Spleen (tissue), 7 donors: Measurements from ENCODE around the gene NHERF2.

Source experiments
- CTCF ChIP-seq, 11 experiments: fragments of 200-600 bp in 7 of 11; fragments of 450-650 bp in 4 of 11; sonication (generic) in 4 of 11; IDR thresholded peaks in 8 of 11; conservative IDR thresholded peaks in 3 of 11; 1 replicate in 7 of 11; 2 replicates in 4 of 11; pipeline versions ENCODE4 v1.4.0 to v1.8.0; 2016 to 2021; ENCODE audit warnings: antibody characterized with exemption in 11 of 11, inconsistent platforms in 4 of 11, mild to moderate bottlenecking in 1 of 11
- POLR2AphosphoS5 ChIP-seq, 3 donors: sonication (generic); formaldehyde crosslinking; IDR thresholded peaks; one replicate each; pipeline ENCODE4 v1.5.1; 2017; ENCODE audit warnings: antibody characterized with exemption in 3 of 3
- donor health status: DM: no; HTN: no; CAD: no; lungs with moderate emphysema.
- donor health status: DM: no; HTN: no; CAD: no.
- donor health status: DM: no; HTN: no; CAD: no.

GRCh38 chr16:2048116-2048543 lies 21.4 kb downstream of the NHERF2 start:
- TF ChIP-seq CTCF (IDR thresholded peaks at IDR 0.05 in 8 of 11, conservative IDR thresholded peaks at IDR 0.05 in 3 of 11) (peak in 1 of 11 experiments; percentile 2), POLR2AphosphoS5 (IDR thresholded peaks at IDR 0.05) (no peak)
